ENCODE results near the gene XKR7.

DNA sequence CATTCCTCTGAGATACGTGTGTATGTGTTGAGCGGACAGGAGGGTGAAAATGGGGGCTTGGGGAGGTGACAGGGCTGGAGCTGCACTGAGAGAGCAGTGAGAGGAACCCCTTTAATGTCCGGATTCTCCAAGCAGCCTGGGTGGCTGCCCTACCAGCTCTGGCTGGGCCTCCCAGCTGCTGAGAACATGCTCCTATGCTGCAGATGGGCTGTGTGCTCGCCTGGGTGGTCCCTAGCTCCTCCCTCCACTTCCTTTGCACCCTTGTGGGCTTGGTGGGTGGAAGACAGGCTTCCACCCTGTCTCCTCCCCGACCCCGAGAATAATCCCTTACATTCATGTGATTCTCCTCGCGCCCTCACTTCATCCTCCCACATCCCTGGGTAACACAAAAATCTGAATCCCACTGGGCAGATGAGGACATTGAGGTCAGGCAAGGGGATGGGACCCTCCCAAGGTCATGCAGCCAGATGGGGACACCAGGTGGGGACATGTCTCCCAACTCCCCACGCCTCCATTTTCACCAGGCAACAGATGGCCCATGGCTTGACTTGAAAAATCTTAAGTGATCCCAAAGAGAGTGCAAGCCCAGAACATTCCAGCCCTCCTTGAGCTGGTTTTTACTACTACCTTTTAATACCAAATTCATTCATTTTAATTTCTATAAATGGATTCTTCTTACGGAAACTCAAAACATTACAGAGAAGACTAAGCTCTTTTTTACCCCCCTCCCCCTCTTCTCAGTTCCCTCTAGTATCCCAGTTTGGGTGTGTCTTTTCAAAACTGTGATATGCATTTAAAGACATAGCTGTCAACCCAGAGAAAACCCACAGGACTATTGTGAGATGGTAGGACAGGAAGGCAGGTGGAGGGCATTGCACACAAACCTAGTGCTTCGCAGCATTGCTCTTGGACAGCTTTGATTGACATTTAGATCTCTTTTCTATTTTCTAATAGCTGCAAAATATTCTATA is 11.1 kb upstream of the XKR7 start:
- TF ChIP-seq, protein P1, sequence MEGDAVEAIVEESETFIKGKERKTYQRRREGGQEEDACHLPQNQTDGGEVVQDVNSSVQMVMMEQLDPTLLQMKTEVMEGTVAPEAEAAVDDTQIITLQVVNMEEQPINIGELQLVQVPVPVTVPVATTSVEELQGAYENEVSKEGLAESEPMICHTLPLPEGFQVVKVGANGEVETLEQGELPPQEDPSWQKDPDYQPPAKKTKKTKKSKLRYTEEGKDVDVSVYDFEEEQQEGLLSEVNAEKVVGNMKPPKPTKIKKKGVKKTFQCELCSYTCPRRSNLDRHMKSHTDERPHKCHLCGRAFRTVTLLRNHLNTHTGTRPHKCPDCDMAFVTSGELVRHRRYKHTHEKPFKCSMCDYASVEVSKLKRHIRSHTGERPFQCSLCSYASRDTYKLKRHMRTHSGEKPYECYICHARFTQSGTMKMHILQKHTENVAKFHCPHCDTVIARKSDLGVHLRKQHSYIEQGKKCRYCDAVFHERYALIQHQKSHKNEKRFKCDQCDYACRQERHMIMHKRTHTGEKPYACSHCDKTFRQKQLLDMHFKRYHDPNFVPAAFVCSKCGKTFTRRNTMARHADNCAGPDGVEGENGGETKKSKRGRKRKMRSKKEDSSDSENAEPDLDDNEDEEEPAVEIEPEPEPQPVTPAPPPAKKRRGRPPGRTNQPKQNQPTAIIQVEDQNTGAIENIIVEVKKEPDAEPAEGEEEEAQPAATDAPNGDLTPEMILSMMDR (IDR thresholded peaks at IDR 0.05; ENCODE audit: insufficient read depth, low read depth, low read length), result no peak
- TF ChIP-seq EZH2 (IDR thresholded peaks at IDR 0.05; ENCODE audit: insufficient read depth, low read length), result no peak
